Activated CD4-positive, alpha-beta T cell treated with anti-CD3 and anti-CD28 coated beads for 4 hours (primary cell): ENCODE results near the gene GALNT5.

Experiments
- DNase-seq, 2 donors: peaks; one replicate each; pipeline ENCODE4 v3.0.0-alpha.2; 2020

Gene GALNT5

GRCh38 chr2:157292853-157293252, 35.3 kb downstream of the GALNT5 start:
- no peak for DNase-seq

- DNase-seq, result no peak
Observed at GRCh38 chr2:157296490-157296889, 39.0 kb downstream of the GALNT5 start.

- no peak for DNase-seq
Observed at GRCh38 chr2:157296958-157297357, 39.5 kb downstream of the GALNT5 start.

GRCh38 chr2:157301307-157301706, 43.8 kb downstream of the GALNT5 start:
- DNase-seq, result no peak

- DNase-seq, result peak; percentile 26 to 35
Observed at GRCh38 chr2:157302492-157303099, 45.1 kb downstream of the GALNT5 start.

GRCh38 chr2:157303612-157304011, 46.1 kb downstream of the GALNT5 start:
- no peak for DNase-seq

- DNase-seq, result no peak
Observed at GRCh38 chr2:157304811-157305722, 47.6 kb downstream of the GALNT5 start.

- DNase-seq, result no peak
Observed at GRCh38 chr2:157305723-157306110, 48.2 kb downstream of the GALNT5 start.

- no peak for DNase-seq
Observed at GRCh38 chr2:157307021-157307420, 49.5 kb downstream of the GALNT5 start.

GRCh38 chr2:157309878-157310277, 52.4 kb downstream of the GALNT5 start:
- no peak for DNase-seq

- DNase-seq, result no peak
Observed at GRCh38 chr2:157311706-157312105, 54.2 kb downstream of the GALNT5 start.

GRCh38 chr2:157312866-157313486, 55.5 kb downstream of the GALNT5 start:
- no peak for DNase-seq

- no peak for DNase-seq
Observed at GRCh38 chr2:157315901-157316300, 58.4 kb downstream of the GALNT5 start.

- DNase-seq, result no peak
Observed at GRCh38 chr2:157318884-157319283, 61.4 kb downstream of the GALNT5 start.

- DNase-seq, result no peak
Observed at GRCh38 chr2:157319795-157320194, 62.3 kb downstream of the GALNT5 start.

- DNase-seq, result no peak
Observed at GRCh38 chr2:157320409-157320808, 62.9 kb downstream of the GALNT5 start.

- DNase-seq, result no peak
Observed at GRCh38 chr2:157321466-157321865, 64.0 kb downstream of the GALNT5 start.

- DNase-seq, result no peak
Observed at GRCh38 chr2:157322432-157322831, 64.9 kb downstream of the GALNT5 start.

- DNase-seq, result no peak
Observed at GRCh38 chr2:157324331-157324843, 66.9 kb downstream of the GALNT5 start.

GRCh38 chr2:157325786-157326185, 68.3 kb downstream of the GALNT5 start, which contains the start of gene ERMN:
Gene ERMN (minus strand): TSS chr2:157325824. CDS start chr2:157325642, 182 bp downstream.
- no peak for DNase-seq

- no peak for DNase-seq
Observed at GRCh38 chr2:157326698-157327097, 69.2 kb downstream of the GALNT5 start.

GRCh38 chr2:157327200-157327599, 69.7 kb downstream of the GALNT5 start:
- DNase-seq, result no peak
